Fibroblast of the aortic adventitia (primary cell): ENCODE results near the gene GNAO1. TPM values are rescaled to one million over a fixed set of nuclear protein-coding genes. Genes with fewer than 3 reads are reported as not detected.

Experiments used
- DNase-seq: peaks from one replicate; pipeline ENCODE4 v3.0.0-alpha.2; 2010; ENCODE audit warnings: low read depth
- H3K4me3 ChIP-seq: 2 replicates; pipeline ENCODE4 v1.5.1; 2011; ENCODE audit warnings: low read depth, mild to moderate bottlenecking, control low read depth, low read length, moderate library complexity
- total RNA-seq: library from RNA; depleted of rRNA; stranded (reverse); fragments of >200 nt; gene quantifications from 2 replicates; pipeline ENCODE4 v1.2.3, GENCODE V29; 2012; ENCODE audit warnings: low replicate concordance
- TF ChIP-seq, protein P1 (sequence below): IDR thresholded peaks from 2 replicates; pipeline ENCODE4 v1.5.1; 2011; ENCODE audit warnings: mild to moderate bottlenecking, low read length, control low read depth, inconsistent platforms; ENCODE audit not compliant: insufficient read depth

GNAO1 gene
- total RNA-seq, 1 donor, result 0.09 TPM

DNA sequence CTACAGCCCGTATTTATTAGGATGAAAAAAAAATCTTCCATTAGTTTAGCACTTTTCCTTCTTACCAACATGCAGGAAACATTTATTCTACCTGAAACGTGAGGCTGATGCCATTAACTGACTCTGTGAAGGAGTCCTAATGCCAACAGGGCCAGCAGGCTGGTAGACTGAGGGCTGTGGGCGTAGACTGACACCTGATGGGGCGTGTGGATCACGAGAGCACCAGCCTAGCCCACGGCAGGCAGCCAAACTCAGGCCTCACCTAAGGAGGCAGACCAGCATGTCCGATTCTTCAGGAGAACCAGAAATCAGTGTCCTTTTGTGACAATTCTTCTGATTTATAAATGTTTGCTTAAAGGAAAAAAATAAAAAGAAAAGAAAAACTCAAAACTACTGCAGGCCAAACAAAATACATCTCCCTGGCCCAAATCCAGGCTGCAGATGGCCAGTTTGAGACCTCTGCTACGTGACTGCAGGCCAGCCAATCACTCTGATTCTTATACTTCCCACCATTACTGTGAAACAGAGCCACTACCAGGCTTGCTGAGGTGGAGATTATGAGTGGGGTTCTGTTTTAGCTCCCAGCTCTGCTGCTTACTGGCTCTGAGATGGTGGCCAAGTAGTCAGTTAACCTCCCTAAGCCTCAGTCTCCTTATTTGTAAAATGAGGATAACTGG lies 66.5 kb downstream of the GNAO1 start:
- TF ChIP-seq, protein P1, sequence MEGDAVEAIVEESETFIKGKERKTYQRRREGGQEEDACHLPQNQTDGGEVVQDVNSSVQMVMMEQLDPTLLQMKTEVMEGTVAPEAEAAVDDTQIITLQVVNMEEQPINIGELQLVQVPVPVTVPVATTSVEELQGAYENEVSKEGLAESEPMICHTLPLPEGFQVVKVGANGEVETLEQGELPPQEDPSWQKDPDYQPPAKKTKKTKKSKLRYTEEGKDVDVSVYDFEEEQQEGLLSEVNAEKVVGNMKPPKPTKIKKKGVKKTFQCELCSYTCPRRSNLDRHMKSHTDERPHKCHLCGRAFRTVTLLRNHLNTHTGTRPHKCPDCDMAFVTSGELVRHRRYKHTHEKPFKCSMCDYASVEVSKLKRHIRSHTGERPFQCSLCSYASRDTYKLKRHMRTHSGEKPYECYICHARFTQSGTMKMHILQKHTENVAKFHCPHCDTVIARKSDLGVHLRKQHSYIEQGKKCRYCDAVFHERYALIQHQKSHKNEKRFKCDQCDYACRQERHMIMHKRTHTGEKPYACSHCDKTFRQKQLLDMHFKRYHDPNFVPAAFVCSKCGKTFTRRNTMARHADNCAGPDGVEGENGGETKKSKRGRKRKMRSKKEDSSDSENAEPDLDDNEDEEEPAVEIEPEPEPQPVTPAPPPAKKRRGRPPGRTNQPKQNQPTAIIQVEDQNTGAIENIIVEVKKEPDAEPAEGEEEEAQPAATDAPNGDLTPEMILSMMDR, result no peak
- no peak for DNase-seq
- no peak overlapping the region for H3K4me3 ChIP-seq

DNA sequence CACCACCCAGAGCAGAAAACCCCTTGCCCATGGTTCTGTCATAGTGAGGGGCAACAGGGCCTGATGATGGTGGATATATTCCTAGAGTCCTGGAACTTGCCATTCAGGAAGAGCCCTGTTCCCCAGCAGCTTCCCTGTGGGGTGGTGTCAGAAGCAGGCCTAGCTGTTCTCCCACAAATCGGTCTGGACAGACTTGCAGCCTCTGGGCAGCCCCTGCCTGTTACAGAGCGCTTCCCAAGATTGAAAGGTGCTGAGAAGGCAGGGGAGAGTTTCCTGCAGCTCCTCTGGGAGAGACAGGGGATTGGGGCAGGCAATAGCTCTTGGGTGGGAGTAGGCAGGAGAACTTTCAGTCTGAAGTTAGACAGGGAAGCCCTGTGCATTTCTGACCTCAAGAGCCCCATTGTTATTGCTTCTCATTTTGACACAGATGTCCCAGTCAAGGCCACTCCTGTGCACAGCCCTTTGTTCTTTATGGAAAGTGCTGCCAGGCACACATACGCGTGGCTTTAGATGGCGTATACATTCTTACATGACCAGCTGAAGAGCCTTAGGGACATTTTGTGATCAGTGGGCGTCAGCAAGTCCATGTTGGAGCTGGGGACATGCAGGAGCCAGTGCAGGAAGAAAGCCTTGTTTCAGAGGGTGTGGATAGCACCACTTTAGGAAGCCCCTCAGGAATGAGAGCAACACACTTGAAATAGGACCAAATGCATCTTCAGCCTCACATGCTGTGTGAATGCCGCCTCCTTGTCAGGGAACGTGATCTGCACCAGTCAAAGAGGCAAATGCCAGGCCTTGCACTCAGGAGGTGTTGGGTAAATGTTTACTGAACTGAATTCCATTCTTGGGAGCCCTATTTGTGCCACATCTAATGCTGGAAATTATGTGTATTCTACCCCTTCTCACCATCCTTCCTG lies 67.5 kb downstream of the GNAO1 start:
- TF ChIP-seq, protein P1, result no peak
- no peak overlapping the region for H3K4me3 ChIP-seq
- no peak for DNase-seq

DNA sequence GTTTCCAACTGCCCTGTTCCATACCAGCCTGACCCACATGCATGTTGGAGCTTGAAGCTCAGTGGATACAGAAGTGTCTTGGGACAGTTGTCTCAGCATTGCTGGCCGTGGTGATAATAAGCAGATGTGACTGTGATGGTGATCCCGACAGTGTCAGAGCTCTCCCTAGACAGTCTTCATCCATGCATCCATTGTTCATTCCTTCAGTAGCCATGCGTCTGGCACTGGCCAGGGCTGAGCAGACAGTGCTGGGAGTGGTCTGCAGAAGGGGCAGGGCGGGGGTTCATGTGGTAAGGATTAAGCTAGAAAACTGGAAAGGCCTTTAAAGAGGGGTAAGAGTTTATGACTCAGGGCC lies 68.1 kb downstream of the GNAO1 start:
- no peak for DNase-seq
- TF ChIP-seq, protein P1, result no peak
- H3K4me3 ChIP-seq, result no peak overlapping the region

- no peak overlapping the region for H3K4me3 ChIP-seq
- TF ChIP-seq, protein P1, result no peak
- DNase-seq, result no peak
Observed at GRCh38 chr16:56260378-56261160, 69.3 kb downstream of the GNAO1 start.

DNA sequence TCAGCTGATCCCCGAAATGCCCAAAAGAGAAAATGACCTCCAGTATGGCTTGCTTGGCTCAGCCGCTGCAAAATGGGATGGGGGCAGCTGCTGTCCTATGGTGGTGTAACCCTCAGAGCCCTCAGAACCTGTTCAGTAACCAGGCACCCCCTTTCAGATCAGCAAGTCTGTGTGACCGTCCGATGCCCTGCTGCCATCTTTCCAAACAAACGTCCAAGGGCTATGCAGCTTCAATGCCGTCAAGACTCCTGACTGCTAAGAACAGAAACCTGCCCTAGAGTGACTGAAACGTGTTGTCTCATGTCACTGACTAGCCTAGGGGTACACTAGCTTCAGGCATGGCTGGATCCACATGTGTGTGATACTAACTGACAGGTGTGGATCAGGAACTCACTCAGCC lies 70.4 kb downstream of the GNAO1 start:
- DNase-seq, result no peak
- TF ChIP-seq, protein P1, result no peak

GRCh38 chr16:56262148-56262547 lies 70.9 kb downstream of the GNAO1 start:
- H3K4me3 ChIP-seq, result no peak overlapping the region
- DNase-seq, result no peak
- TF ChIP-seq, protein P1, result no peak

More for the DNA sequence above, 70.4 kb downstream of the GNAO1 start:
- no peak overlapping the region for H3K4me3 ChIP-seq
